GM18507 (cell line): ENCODE results near the gene JAML.

Source experiments
- DNase-seq: peaks from one replicate; pipeline ENCODE4 v3.0.0; 2011; ENCODE audit warnings: low read depth; ENCODE audit not compliant: insufficient read length; ENCODE audit errors: extremely low spot score
- FAIRE-seq: peaks from 2 replicates; lab custom pipeline; 2011; peaks lifted over from hg19 to GRCh38; lab: Jason Lieb, UNC

The JAML gene

GRCh38 chr11:118172356-118172755 lies 52.5 kb downstream of the JAML start:
- DNase-seq (no peak), FAIRE-seq (no peak)

GRCh38 chr11:118171269-118172062 lies 53.3 kb downstream of the JAML start:
- DNase-seq (peak; percentile 70), FAIRE-seq (peak; percentile 91)

- DNase-seq (no peak), FAIRE-seq (no peak)
These were observed 53.9 kb downstream of the JAML start for GRCh38 chr11:118170882-118171268.

GRCh38 chr11:118170231-118170630 lies 54.6 kb downstream of the JAML start:
- FAIRE-seq = no peak

GRCh38 chr11:118169300-118170140 lies 55.3 kb downstream of the JAML start:
- no peak for DNase-seq
- FAIRE-seq = no peak

More at GRCh38 chr11:118170231-118170630, 54.6 kb downstream of the JAML start:
- no peak for DNase-seq

DNA sequence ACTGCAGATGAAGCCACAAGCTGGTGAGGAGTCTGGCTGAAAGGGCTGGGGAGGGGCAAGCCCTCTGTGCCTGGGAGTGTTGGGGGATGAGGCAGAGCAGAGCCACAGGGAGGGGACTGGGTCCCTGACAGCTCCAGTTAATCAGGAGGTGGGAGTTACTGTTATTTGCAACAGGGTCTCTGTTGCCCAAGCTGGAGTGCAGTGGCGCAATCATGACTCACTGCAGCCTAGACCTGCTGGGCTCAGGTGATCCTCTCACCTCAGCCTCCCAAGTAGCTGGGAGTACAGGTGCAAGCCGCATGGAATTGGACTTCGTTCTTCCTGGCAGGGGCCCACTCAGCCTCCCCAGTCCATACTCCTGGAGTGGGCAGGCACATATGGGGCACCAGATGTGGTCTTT lies 56.1 kb downstream of the JAML start:
- DNase-seq (no peak), FAIRE-seq (no peak)

GRCh38 chr11:118168316-118168715 lies 56.5 kb downstream of the JAML start:
- FAIRE-seq (no peak), DNase-seq (no peak)

DNA sequence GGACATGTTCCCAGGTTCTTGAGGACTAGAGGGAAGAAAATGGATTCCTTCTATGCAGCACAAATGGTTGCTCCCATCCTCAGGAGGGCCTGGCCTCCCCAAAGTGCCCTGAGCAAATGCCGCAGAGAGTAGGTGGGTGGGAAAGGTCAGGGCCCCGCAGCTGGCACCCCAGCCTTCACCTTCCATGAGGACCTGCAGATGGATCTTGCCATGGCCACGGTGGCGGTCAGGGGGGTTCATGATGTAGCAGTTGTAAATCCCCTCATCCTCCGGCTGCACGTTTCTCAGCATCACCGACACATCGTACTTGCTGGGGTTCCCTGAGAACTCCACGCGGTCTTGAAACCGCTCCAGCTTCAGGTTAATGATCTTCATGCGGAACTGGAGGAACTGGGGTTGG lies 56.9 kb downstream of the JAML start:
- FAIRE-seq = no peak
- no peak for DNase-seq

- DNase-seq (no peak), FAIRE-seq (no peak)
These were observed 57.6 kb downstream of the JAML start for GRCh38 chr11:118167253-118167652.

DNA sequence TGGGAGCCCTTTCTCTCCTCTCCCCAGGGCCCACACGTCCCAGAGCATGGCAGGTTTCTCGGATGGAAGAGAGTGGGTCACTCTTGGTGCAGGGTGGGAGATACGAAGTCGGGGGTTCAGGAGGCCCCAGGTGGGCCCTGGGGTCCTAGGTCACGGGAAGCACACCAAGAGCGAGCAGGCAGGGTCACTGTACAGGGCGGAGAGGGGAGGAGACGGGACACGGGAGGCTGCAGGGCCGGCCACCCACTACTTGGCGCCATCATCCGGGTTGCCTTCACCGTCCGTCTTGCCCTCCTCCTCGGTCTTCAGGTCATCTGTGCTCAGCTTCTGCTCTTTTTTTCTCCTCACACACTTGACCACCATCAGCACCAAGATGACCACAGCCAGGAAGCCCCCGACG lies 58.2 kb downstream of the JAML start:
- FAIRE-seq (no peak), DNase-seq (no peak)

GRCh38 chr11:118164885-118165284 lies 59.9 kb downstream of the JAML start:
- no peak for DNase-seq
- no peak for FAIRE-seq

GRCh38 chr11:118163494-118163893 lies 61.3 kb downstream of the JAML start:
- no peak for DNase-seq
- no peak for FAIRE-seq

DNA sequence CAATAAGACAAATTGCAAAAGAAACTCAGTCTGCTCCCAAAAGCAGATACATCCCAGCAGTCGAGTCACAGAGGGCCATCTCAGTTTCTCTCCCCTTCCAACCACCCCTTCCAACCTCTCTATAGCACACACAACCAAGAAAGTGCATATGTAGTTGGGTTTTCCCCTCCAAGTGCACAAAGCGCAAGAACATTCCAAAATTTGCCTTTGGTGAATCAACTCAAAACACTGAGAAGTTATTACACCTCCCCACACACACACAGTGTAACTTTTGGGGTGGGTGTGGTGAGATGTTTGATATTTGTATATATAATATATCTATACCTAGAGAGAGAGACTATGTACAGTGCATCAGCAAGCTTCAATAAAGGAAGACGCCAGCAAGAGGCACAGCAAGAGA lies 62.0 kb downstream of the JAML start:
- DNase-seq (no peak), FAIRE-seq (no peak)

DNA sequence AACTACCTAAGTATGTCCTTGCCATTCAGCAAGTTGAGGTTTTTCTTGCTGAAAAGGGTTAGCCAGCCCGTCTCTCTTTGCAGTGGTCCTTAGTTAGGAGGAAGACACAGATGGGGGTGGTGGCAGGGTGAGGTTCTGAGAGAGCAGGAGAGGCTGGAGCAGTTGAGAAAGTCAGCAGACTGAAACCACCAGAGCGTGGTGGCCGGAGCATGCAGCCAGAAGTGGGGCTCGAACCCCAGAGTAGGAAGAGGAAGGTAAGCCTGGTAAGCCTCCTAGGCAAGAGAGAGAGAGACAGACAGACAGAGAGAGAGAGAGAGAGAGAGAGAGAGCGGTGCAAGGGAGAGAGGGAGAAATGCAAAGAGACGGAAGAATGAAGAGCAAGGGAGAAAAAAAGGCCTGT lies 63.0 kb downstream of the JAML start:
- DNase-seq (no peak), FAIRE-seq (no peak)

GRCh38 chr11:118157186-118157895 lies 67.5 kb downstream of the JAML start:
- DNase-seq = no peak
- FAIRE-seq = no peak

DNA sequence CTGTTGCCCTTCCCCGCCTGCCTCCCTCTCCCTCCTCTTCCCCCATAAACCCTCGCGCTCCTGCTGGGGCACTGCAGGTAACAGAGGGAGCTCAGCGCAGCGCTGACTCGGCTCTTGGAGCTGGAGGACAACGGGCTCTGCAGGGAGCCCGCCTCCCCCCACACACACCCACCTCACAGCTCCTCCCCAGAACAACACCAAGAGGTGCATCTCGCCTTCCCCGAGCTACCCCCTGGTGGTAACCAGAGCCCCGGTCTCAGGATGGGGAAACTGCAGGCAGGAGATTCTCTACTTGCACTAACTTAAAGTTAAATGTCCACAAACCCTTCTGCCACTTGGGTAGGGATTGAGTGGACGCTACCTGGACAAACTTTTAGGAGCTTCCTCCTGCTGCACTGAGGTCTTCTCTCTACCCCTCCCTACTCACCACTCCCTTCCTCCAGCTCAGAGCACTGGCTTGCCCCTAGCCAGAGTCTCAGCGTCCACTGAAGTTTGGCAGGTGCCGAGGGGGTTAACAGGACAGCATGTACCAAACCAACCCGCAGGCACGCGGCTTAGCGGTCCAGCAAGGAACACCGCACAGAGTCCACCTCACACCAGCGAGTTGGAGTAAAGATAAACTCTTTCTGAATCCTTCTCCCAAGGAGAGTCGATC lies 68.2 kb downstream of the JAML start:
- FAIRE-seq = no peak
- DNase-seq = no peak

DNA sequence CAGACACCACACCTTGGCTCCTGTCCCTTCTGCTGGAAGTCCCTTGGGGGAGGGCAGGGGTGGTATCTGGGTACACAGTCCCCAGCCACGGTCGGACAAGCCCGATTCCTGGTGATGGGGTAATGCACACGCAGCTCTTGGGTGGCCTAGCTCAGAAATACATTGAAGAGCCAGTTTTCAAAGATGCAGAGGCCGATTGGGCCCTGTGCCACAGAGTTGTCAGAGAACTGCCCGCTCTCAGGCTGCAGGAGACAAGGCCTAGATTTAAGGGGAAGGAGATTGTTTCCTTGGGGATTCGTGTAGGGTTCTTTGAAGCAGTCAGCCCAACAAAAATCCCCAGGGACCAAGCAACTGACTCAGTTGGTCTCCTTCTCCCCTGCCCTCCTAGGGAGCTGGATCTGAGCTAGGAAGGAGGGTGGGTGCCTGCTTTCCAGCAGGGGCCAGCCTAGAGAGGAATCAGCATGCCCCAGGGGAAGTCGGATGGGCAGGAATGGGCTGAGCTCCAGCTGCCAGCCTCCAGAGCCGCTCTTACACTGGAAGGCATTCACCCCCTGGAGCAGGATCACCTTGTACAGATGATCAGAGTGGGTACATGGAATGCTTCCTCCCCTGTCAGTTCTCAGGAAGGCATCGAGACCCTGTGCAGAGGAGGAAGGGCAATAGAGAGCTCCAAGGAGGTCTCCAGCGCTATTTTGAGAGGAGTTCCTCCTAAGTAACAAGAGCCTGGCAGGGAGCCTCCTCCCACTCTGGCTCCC lies 68.9 kb downstream of the JAML start:
- FAIRE-seq = no peak
- no peak for DNase-seq

DNA sequence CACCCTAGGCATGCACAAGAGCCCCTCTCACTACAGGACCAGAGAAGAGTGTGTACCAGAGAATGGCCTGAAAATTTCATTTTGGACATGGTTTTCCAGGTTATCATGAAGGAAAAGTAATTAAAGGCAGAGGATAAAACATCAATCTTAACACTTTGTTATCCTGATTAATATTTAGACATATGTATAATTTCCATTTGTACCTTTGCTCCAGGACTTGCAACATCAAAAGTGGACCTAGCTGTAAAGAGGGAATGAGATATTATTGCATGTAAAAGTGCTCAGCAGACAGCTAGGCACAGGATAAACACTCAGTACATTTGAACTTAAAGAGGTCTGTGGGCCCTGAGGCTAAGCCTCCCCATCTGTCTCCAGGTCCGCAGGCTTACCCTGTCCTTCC lies 70.2 kb downstream of the JAML start:
- FAIRE-seq (no peak), DNase-seq (no peak)

GRCh38 chr11:118153976-118154375 lies 70.8 kb downstream of the JAML start:
- no peak for DNase-seq
- FAIRE-seq = no peak
